Breast epithelium (tissue), 4 donors: ENCODE measurements around the gene AGAP1. TPM values are rescaled to one million over a fixed set of nuclear protein-coding genes. Genes with fewer than 3 reads are reported as not detected.

ENCODE experiments used
- DNase-seq, 2 donors: peaks; one replicate each; pipeline ENCODE4 v3.0.0-alpha.2; 2019; ENCODE audit warnings: low spot score in 2 of 2
- H3K27ac ChIP-seq, 2 donors: fragments of 200-600 bp; sonication (generic) in 1 of 2; one replicate each; pipeline ENCODE4 v1.5.1; 2016 to 2019; ENCODE audit warnings: mild to moderate bottlenecking in 1 of 2
- H3K27me3 ChIP-seq, 2 donors: fragments of 200-600 bp; sonication (generic) in 1 of 2; one replicate each; pipeline versions ENCODE4 v1.5.1 to v1.6.0; 2017 to 2019; ENCODE audit warnings: control low read depth in 1 of 2, mild to moderate bottlenecking in 1 of 2
- H3K36me3 ChIP-seq: fragments of 200-600 bp; one replicate; pipeline ENCODE4 v1.5.1; 2019
- H3K4me1 ChIP-seq, 2 donors: fragments of 200-600 bp; sonication (generic); one replicate each; pipeline ENCODE4 v1.5.1; 2016 to 2019; ENCODE audit warnings: control low read depth in 1 of 2
- H3K4me3 ChIP-seq, 3 donors: fragments of 200-600 bp; sonication (generic); 1 replicate in 2 of 3; 2 replicates in 1 of 3; pipeline ENCODE4 v1.5.1; 2016 to 2019; ENCODE audit warnings: mild to moderate bottlenecking in 3 of 3, moderate library complexity in 2 of 3
- H3K9me3 ChIP-seq, 2 donors: fragments of 200-600 bp; sonication (generic) in 1 of 2; one replicate each; pipeline ENCODE4 v1.5.1; 2016 to 2019; ENCODE audit warnings: control low read depth in 1 of 2
- POLR2A ChIP-seq: fragments of 450-650 bp; IDR thresholded peaks from one replicate; pipeline ENCODE4 v1.6.1; 2016; ENCODE audit warnings: antibody characterized with exemption, mild to moderate bottlenecking, moderate library complexity
- POLR2AphosphoS5 ChIP-seq, 3 donors: sonication (generic); formaldehyde crosslinking; IDR thresholded peaks; one replicate each; pipeline ENCODE4 v1.6.1; 2017; ENCODE audit warnings: antibody characterized with exemption in 3 of 3
- intact Hi-C: fragments of 100-400 bp; cut with DNase I; formaldehyde crosslinking; loops from one replicate; pipeline ENCODE4 v1.15.1; 2023; ENCODE audit warnings: low total_unique reads
- total RNA-seq, 3 donors: library from RNA; depleted of rRNA; stranded (reverse); fragments of >200 nt; gene quantifications; one replicate each; pipeline ENCODE4 v1.1.0, GENCODE V29; 2016
- TF ChIP-seq, protein P1 (sequence below), 3 donors: fragments of 450-650 bp; IDR thresholded peaks; one replicate each; pipeline ENCODE4 v1.5.1; 2016 to 2017; ENCODE audit warnings: antibody characterized with exemption in 3 of 3, mild to moderate bottlenecking in 3 of 3, moderate library complexity in 3 of 3

Gene AGAP1
- total RNA-seq, 3 donors from 2014 or later: 19.7 to 27.1 (median 25.9) TPM

DNA sequence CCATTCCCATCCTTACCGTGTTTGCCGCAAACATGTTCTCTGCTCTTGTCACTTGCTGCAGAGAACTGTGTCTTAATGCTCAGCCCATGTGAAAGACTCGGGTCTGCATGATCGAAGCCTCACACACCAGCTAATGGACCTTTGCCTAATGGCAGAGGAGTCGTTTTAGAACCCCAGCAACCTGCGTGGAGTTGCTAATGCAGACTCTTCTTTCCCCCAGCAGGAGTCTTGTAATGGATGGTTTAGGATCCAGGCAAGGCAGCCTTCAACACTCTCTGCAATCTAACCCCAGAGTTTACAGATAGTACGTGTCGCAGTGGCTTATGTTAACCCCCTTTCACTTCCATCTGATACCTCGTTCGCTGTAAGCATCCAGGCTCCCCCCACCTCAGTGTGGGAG lies 316.4 kb downstream of the AGAP1 start:
- Histone ChIP-seq H3K4me3 (no peak overlapping the region), H3K9me3 (no peaks in the 10 kb centered on the region), H3K27ac (no peak overlapping the region), H3K36me3 (peaks cover 4% of the 10 kb centered on the region), H3K4me1 (no peaks in the 10 kb centered on the region), H3K27me3 (no peaks in the 10 kb centered on the region)
- TF ChIP-seq, protein P1, sequence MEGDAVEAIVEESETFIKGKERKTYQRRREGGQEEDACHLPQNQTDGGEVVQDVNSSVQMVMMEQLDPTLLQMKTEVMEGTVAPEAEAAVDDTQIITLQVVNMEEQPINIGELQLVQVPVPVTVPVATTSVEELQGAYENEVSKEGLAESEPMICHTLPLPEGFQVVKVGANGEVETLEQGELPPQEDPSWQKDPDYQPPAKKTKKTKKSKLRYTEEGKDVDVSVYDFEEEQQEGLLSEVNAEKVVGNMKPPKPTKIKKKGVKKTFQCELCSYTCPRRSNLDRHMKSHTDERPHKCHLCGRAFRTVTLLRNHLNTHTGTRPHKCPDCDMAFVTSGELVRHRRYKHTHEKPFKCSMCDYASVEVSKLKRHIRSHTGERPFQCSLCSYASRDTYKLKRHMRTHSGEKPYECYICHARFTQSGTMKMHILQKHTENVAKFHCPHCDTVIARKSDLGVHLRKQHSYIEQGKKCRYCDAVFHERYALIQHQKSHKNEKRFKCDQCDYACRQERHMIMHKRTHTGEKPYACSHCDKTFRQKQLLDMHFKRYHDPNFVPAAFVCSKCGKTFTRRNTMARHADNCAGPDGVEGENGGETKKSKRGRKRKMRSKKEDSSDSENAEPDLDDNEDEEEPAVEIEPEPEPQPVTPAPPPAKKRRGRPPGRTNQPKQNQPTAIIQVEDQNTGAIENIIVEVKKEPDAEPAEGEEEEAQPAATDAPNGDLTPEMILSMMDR (IDR thresholded peaks at IDR 0.05): no peak
- TF ChIP-seq POLR2A: no peak
- no peak for TF ChIP-seq POLR2AphosphoS5 (IDR thresholded peaks at IDR 0.05)
- intact Hi-C loops: no loop called here
- DNase-seq: no peak

DNA sequence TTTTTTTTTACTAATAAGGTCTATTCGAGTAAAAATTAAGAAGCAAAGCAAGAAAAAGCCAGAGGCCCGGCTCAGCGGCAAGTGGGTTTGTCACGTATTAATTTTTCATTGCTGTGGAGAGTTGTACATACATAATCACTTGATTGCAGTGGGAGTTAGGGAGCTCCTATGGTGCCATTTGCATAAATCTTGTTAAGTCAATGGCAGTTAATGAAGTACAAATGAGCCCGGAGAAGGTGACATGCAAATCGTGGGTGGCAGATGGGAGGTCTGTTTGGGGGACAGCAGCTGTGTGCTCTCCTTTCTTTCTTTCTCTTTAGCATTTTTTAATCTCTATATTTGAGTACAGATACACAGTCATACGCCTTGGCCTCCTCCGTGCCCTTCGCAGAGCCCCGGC lies 317.0 kb downstream of the AGAP1 start:
- TF ChIP-seq POLR2A (no peak), POLR2AphosphoS5 (IDR thresholded peaks at IDR 0.05) (no peak)
- TF ChIP-seq, protein P1 (IDR thresholded peaks at IDR 0.05): no peak
- intact Hi-C loops: no loop called here
- peaks cover 4% of the 10 kb centered on the region for H3K36me3 ChIP-seq
- DNase-seq: no peak
- H3K4me1 ChIP-seq: no peaks in the 10 kb centered on the region
- H3K4me3 ChIP-seq: no peak overlapping the region
- H3K27ac ChIP-seq: no peak overlapping the region
- H3K27me3 ChIP-seq: no peaks in the 10 kb centered on the region
- H3K9me3 ChIP-seq: no peaks in the 10 kb centered on the region

DNA sequence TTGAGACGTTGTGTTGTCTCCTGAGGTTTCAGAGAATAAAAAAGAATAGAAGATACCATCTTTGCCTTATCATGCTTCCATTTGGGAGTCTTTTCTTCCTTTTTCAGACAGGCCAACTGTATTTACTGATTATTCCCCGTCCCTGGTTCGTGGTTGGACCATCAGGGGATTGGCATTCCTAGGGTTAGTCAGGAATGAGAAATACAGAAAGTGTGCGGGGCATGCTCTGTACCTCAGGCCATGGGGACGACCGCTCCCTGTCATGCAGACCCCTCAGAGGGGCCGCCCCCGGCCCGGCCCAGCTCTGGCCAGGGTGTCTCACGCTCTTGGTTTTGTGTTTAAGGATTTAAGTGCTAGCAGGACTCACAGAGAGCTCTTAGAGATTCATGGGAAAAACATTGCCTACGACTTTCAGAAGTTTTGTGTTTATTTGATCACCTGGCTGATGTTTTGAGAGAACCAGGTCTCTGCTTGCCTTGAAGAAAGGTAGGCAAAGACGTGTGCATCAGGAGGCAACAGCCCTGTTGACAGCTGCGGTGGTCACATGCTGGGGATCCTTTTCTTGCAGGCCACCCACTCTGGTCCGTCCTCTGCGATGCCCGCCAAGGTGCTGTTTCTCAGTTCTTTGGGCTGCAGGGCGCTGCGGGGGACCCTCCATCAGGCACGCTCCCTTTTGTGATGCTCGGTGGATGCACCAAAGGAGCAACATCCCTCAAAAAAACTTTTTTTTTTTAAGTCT lies 317.8 kb downstream of the AGAP1 start:
- Histone ChIP-seq H3K36me3 (peaks cover 4% of the 10 kb centered on the region), H3K4me3 (no peak overlapping the region), H3K27ac (no peak overlapping the region), H3K9me3 (no peaks in the 10 kb centered on the region), H3K4me1 (no peaks in the 10 kb centered on the region), H3K27me3 (no peaks in the 10 kb centered on the region)
- TF ChIP-seq, protein P1 (IDR thresholded peaks at IDR 0.05): no peak
- TF ChIP-seq POLR2AphosphoS5 (IDR thresholded peaks at IDR 0.05) (no peak), POLR2A (no peak)
- no peak for DNase-seq
- intact Hi-C loops: no loop called here

DNA sequence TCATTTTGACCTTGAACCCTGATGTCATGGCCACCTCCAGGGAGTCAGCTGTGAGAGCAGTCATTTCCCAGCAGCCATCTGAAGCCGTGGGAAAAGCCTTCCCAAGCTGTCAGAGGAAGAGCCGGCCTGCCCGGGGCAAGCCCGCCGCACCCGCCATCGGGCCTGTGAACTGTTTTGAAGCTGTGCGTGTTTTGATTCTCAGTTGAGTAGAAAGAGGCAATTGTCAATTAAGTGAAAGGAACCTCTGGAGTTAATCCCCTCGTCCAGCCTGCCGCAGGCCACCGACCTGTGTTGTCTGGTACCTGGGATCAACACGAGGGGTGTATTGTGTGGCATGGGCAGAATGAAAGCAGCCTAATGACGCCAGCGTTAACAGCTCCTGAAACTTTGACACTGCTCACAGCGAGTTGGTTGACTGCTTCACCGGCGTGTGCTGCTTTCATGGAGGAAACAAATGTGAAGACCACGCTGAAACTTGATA lies 318.4 kb downstream of the AGAP1 start:
- H3K36me3 ChIP-seq: peaks cover 4% of the 10 kb centered on the region
- intact Hi-C loops: no loop called here
- no peak for DNase-seq

DNA sequence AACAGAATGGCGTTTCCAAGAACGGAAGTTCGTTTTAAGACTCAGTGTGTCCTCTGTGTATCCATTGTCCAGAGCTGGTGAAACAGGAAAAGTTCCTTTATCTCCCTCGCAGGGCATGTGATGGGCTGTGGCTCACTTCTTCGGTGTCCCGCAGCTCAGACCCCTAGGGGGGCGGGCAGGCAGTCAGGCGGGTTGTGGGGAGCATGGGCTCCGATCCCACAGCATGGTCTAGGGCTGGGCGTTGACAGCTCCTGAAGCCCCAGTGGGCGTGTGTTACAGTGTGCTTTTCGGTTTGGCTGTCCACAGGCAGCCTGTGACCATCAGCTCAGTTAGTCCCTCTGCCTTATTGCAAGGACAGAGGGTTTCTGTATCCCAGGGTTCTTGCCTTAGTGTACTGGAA lies 319.6 kb downstream of the AGAP1 start:
- Histone ChIP-seq H3K4me3 (no peak overlapping the region), H3K27me3 (no peaks in the 10 kb centered on the region), H3K36me3 (peaks cover 2% of the 10 kb centered on the region), H3K27ac (no peak overlapping the region), H3K4me1 (no peaks in the 10 kb centered on the region), H3K9me3 (no peaks in the 10 kb centered on the region)
- DNase-seq: no peak
- intact Hi-C loops: no loop called here
- no peak for TF ChIP-seq POLR2AphosphoS5 (IDR thresholded peaks at IDR 0.05)
- TF ChIP-seq POLR2A: no peak
- TF ChIP-seq, protein P1 (IDR thresholded peaks at IDR 0.05): no peak

More for the DNA sequence above, 318.4 kb downstream of the AGAP1 start:
- no peaks in the 10 kb centered on the region for H3K4me1 ChIP-seq
- no peaks in the 10 kb centered on the region for H3K27me3 ChIP-seq
- H3K4me3 ChIP-seq: no peak overlapping the region
- no peaks in the 10 kb centered on the region for H3K9me3 ChIP-seq
- TF ChIP-seq POLR2A (no peak), POLR2AphosphoS5 (IDR thresholded peaks at IDR 0.05) (no peak)
- TF ChIP-seq, protein P1 (IDR thresholded peaks at IDR 0.05): no peak
- H3K27ac ChIP-seq: no peak overlapping the region
